ENCODE data around the gene TMEM94. TPM values are rescaled to one million over a fixed set of nuclear protein-coding genes. Genes with fewer than 3 reads are reported as not detected.

Gene TMEM94
- total RNA-seq, 2 donors from 2014 or later = 57.1 to 83.4 TPM

DNA sequence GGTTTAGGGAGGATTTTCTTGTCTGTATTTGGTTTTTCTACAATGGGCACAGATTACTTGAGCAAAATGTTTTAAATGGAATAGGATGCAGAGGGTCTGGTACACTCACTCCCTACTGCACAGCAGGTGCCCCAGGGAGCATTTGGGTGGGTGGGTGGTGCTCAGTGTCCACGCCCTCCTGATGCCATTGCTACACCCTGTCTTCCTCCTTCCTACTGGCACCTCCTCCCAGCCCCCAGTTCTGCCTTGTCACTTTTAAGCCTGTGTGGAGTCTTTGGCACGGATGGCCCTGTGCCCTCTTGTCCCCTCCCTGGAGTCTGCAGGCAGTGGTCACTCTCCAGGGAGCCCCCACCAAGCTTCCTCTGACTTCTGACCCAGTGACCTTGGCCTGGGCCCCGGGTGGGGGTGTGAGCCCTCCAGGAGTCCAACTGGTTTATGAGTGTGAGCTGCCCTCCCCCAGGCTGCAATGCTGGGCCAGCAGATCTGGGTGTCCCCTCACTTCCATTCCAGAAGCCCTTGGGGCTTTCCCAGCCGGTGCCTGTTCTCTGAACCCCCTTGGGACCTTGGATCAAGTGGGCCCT lies 84.6 kb downstream of the TMEM94 start:
- no peak overlapping the region for H3K27ac ChIP-seq
- H3K36me3 ChIP-seq = no peaks in the 10 kb centered on the region
- H3K4me1 ChIP-seq (ENCODE audit: control insufficient read depth in 1 of 2, low read depth in 2 of 2) = no peaks in the 10 kb centered on the region
- TF ChIP-seq, protein P1, sequence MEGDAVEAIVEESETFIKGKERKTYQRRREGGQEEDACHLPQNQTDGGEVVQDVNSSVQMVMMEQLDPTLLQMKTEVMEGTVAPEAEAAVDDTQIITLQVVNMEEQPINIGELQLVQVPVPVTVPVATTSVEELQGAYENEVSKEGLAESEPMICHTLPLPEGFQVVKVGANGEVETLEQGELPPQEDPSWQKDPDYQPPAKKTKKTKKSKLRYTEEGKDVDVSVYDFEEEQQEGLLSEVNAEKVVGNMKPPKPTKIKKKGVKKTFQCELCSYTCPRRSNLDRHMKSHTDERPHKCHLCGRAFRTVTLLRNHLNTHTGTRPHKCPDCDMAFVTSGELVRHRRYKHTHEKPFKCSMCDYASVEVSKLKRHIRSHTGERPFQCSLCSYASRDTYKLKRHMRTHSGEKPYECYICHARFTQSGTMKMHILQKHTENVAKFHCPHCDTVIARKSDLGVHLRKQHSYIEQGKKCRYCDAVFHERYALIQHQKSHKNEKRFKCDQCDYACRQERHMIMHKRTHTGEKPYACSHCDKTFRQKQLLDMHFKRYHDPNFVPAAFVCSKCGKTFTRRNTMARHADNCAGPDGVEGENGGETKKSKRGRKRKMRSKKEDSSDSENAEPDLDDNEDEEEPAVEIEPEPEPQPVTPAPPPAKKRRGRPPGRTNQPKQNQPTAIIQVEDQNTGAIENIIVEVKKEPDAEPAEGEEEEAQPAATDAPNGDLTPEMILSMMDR (IDR thresholded peaks at IDR 0.05) = no peak
- ATAC-seq (ENCODE audit: insufficient number of reproducible peaks, low FRiP score, low read depth) (no peak), DNase-seq (ENCODE audit: low spot score) (no peak)
- H3K27me3 ChIP-seq (replicated peaks; ENCODE audit: insufficient read depth) = no peaks in the 10 kb centered on the region
- no peaks in the 10 kb centered on the region for H3K9me3 ChIP-seq
- H3K4me3 ChIP-seq = no peak overlapping the region

DNA sequence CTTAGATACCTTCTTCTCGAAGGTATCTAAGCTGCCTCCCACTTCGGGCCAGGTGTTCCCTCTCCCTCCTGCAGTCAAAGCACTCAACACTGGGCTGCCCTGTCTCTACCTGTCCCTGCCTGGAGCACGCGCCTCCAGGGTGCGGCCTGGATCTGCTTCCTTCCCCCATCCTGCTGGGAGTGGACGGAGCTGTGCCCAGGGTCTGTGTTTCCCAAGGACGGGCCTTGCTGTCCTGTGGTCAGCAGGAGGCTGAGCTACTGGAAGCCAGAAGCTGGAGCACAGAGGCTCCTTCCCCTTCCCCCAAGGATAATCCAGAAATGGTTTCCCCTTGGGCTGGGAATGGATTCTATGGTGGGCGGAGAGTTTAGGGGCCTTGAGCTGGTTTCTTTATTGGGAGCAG lies 85.8 kb downstream of the TMEM94 start:
- no peaks in the 10 kb centered on the region for H3K9me3 ChIP-seq
- H3K4me3 ChIP-seq = no peak overlapping the region
- H3K27me3 ChIP-seq (replicated peaks; ENCODE audit: insufficient read depth) = no peaks in the 10 kb centered on the region
- no peaks in the 10 kb centered on the region for H3K36me3 ChIP-seq
- H3K27ac ChIP-seq = no peak overlapping the region
- TF ChIP-seq, protein P1 (IDR thresholded peaks at IDR 0.05) = no peak
- ATAC-seq (ENCODE audit: insufficient number of reproducible peaks, low FRiP score, low read depth) = no peak
- no peak for DNase-seq (ENCODE audit: low spot score)
- no peaks in the 10 kb centered on the region for H3K4me1 ChIP-seq (ENCODE audit: control insufficient read depth in 1 of 2, low read depth in 2 of 2)

DNA sequence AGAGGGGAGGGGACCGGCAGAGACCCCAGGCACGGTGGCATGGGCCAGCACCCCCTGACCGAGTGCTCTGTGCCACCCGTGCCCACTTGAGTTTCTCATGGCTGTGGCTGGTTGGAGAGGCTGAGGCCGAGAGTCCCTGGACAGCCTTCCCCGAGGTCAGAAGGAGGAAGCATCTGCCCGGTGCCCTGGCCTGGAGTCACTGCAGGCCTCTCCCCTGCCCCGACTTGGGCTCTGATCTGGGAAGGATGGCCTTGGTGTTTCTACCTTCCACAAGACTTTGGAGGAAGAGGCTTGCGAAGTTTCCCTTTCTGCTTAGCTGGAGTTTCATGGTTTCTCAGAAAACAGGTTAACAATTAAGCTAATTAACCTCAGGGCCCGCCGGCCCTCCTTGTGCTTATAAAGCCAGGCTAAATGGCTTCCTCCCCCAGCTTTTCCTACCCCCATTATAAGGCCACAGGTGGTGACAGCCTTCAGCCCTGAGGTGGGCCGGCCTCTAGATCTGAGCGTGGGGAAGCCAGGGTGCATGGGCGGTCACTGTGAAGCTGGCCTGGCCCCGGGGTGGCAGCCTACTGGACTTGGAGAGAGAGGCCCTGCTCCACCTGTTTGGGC lies 86.4 kb downstream of the TMEM94 start:
- Histone ChIP-seq H3K27ac (no peak overlapping the region), H3K9me3 (no peaks in the 10 kb centered on the region), H3K4me1 (ENCODE audit: control insufficient read depth in 1 of 2, low read depth in 2 of 2) (no peaks in the 10 kb centered on the region), H3K36me3 (no peaks in the 10 kb centered on the region), H3K27me3 (replicated peaks; ENCODE audit: insufficient read depth) (no peaks in the 10 kb centered on the region), H3K4me3 (no peak overlapping the region)
- DNase-seq (ENCODE audit: low spot score) (no peak), ATAC-seq (ENCODE audit: insufficient number of reproducible peaks, low FRiP score, low read depth) (no peak)
- TF ChIP-seq, protein P1 (IDR thresholded peaks at IDR 0.05) = no peak

DNA sequence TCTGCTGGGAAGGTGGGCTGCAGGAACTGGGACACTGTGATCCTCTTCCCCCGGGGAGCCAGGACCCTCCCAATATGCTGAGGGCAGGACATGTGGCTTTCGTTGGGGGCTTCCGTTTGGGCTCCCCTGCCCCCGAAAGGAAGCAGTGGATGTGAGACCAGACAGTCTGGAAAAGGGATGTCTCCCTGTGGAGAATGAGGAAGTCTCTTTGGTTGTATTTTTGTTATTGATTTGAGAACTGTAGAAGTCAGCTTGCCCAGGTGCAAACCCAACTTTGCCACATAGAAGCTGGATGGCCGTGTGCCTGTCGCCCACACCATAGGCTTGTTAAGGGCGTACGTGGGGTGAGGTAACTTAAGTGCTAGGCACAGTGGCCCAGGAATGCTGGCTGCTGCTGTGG lies 87.8 kb downstream of the TMEM94 start:
- TF ChIP-seq, protein P1 (IDR thresholded peaks at IDR 0.05) = no peak
- no peak for ATAC-seq (ENCODE audit: insufficient number of reproducible peaks, low FRiP score, low read depth)

DNA sequence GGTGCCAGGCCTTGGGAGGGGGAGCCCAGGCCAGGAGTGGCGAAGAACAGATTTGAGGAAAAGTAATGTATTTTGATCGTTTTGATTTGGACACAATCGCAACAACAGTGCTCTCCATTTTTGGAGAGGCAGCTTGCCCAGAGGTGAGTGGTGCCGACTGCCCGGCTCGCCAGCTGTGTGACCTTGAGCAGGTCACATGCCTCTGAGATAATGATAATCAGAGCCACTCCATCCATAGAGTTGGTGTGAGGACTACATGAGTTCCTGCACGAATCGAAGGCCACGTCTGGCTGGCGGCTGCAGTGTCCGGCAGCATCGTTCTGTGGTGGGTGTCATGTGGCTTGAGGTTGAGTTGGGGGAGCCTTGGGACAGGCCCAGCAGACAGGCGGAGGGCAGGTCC lies 89.7 kb downstream of the TMEM94 start:
- H3K36me3 ChIP-seq = no peaks in the 10 kb centered on the region
- H3K27ac ChIP-seq = no peak overlapping the region
- ATAC-seq (ENCODE audit: insufficient number of reproducible peaks, low FRiP score, low read depth) (no peak), DNase-seq (ENCODE audit: low spot score) (no peak)
- no peaks in the 10 kb centered on the region for H3K9me3 ChIP-seq
- TF ChIP-seq, protein P1 (IDR thresholded peaks at IDR 0.05) = no peak
- H3K4me1 ChIP-seq (ENCODE audit: control insufficient read depth in 1 of 2, low read depth in 2 of 2) = no peaks in the 10 kb centered on the region
- no peak overlapping the region for H3K4me3 ChIP-seq
- H3K27me3 ChIP-seq (replicated peaks; ENCODE audit: insufficient read depth) = no peaks in the 10 kb centered on the region

More for the DNA sequence above, 87.8 kb downstream of the TMEM94 start:
- no peak overlapping the region for H3K27ac ChIP-seq
- no peaks in the 10 kb centered on the region for H3K27me3 ChIP-seq (replicated peaks; ENCODE audit: insufficient read depth)
- no peak overlapping the region for H3K4me3 ChIP-seq
- no peak for DNase-seq (ENCODE audit: low spot score)
- no peaks in the 10 kb centered on the region for H3K4me1 ChIP-seq (ENCODE audit: control insufficient read depth in 1 of 2, low read depth in 2 of 2)
- no peaks in the 10 kb centered on the region for H3K9me3 ChIP-seq
- H3K36me3 ChIP-seq = no peaks in the 10 kb centered on the region
